ENCODE results near the gene OPCML.

- TF ChIP-seq CTCF (conservative IDR thresholded peaks at IDR 0.05; ENCODE audit: low read length) (no peak), EZH2phosphoT487 (IDR thresholded peaks at IDR 0.05; ENCODE audit: borderline replicate concordance) (no peak)
Measured at GRCh38 chr11:133560472-133560855, 28.2 kb upstream of the OPCML start.
